ENCODE measurements around the gene TCN2. TPM values are rescaled to one million over a fixed set of nuclear protein-coding genes. Genes with fewer than 3 reads are reported as not detected.
A peak's percentile ranks its signal among the peaks of the same experiment; 100 is the strongest.

Gene TCN2
- total and polyA plus RNA-seq, 9 of the 15 experiments (the other 6 are each of a cell fraction or from before 2014, with no cell fraction given): 0.88 to 5.4 (median 1.7) TPM

DNA sequence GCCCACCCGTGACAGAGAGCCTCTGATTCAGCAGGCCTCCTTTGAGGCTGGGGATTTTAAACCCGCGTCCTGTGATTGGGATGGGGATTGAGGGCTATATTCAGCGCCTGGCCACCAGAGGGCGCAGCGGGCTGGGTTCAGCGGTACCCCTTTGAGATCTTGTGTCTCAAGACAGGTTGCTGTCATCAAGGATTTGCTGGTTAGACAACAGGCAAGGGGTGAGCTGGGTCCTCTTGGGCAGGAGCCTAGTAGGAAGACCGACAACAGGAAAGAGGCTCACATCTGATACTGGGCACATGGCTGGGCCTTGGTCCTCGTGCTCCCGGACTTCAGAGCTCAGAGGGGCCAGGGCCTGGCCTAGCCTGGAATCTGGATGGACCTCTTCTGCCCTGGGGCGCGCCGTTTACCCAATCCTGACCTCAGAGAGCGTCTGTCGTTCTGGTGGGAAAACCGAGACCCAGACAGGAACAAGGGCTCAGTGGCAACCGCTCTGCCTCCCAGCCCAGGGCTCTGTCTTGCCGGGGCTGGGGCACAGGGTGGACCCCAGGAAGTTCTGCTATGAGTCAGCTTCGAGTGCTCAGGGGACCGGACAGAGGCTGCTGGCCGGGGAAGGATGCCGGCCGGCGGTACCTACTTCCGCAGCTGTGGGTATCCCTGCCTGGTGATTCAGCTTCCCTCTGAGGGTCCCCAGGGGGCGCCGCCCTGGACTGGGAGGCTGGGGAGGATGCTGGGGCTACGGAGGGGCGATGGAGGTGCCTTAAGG, 27.7 kb downstream of the TCN2 start:
- H3K9me1 ChIP-seq (ENCODE audit: control insufficient read depth, insufficient read depth, low read length): no peaks in the 10 kb centered on the region
- peak overlapping the region; percentile 55 for H3K4me2 ChIP-seq (ENCODE audit: insufficient read depth, low read length)
- peak; percentile 88 for FAIRE-seq
- ChIA-PET CTCF (ENCODE audit: low intra/inter-chr PET ratio) (interaction anchor here (0.6 to 2.3 kb wide), 3 partner anchors 30 to 256 kb away, joined by 3 to 34 read pairs (median 3); no protein-coding TSS in a partner anchor), POLR2A (interaction anchor here (0.6 to 2.5 kb wide), 5 partner anchors 32 to 120 kb away, joined by 3 to 13 read pairs (median 4); no protein-coding TSS in a partner anchor)
- H3K36me3 ChIP-seq (ENCODE audit: control insufficient read depth, insufficient read depth, low read length): no peaks in the 10 kb centered on the region
- no peaks in the 10 kb centered on the region for H3K27me3 ChIP-seq (ENCODE audit: control insufficient read depth in 2 of 2, insufficient read depth in 2 of 2, low read length in 2 of 2)
- H3K4me3 ChIP-seq: no peak overlapping the region
- intact Hi-C loops (cut with micrococcal nuclease) (loop anchor here (1.0 kb wide), 1 partner anchor 121 kb away; no protein-coding TSS in a partner anchor), in situ Hi-C loops (cut with MboI) (loop anchor here (5.0 kb wide), 1 partner anchor 123 kb away; no protein-coding TSS in a partner anchor)
- DNase-seq (ENCODE audit: extremely low read depth in 1 of 4, low spot score in 3 of 4): peak; percentile 68 to 83 (median 77)
- ATAC-seq: peak; percentile 84
- no peaks in the 10 kb centered on the region for H4K20me1 ChIP-seq (replicated peaks; ENCODE audit: control insufficient read depth, insufficient read depth, low read length)
- no peaks in the 10 kb centered on the region for H3K9me3 ChIP-seq (replicated peaks; ENCODE audit: control insufficient read depth, insufficient read depth, low read depth, low read length)
- 14% methylated on average over 22 of the region's 29 CpGs for WGBS (ENCODE audit: insufficient coverage, low coverage, missing lambda C conversion rate)
- BruUV-seq (replicated peaks): no TSS peak
- no peaks in the 10 kb centered on the region for H3K79me2 ChIP-seq (ENCODE audit: control insufficient read depth, insufficient read depth, low read length)
- H3K4me1 ChIP-seq (replicated peaks in 1 of 2; ENCODE audit: control insufficient read depth in 2 of 2, insufficient read depth in 2 of 2, low read length in 2 of 2): peaks cover 5 to 28% of the 10 kb centered on the region in 2 experiments; a peak in 4 of 5 replicates
- H3K27ac ChIP-seq (ENCODE audit: extremely low read depth, low read depth, low read length): no peak overlapping the region
- no peak overlapping the region for H3K9ac ChIP-seq (ENCODE audit: insufficient read depth in 1 of 2, low read depth in 2 of 2, low read length in 2 of 2)
- H2AFZ ChIP-seq (ENCODE audit: low read depth, low read length): peak overlapping the region; percentile 80
- TF ChIP-seq NONO (IDR thresholded peaks at IDR 0.05; ENCODE audit: low read depth in 2 of 2, low read length in 1 of 2) (no peak), XRCC3 (IDR thresholded peaks at IDR 0.05) (no peak), SMC3 (conservative IDR thresholded peaks at IDR 0.05; ENCODE audit: insufficient read depth, low read depth, low read length) (peak; percentile 83), TAF7 (tag; IDR thresholded peaks at IDR 0.05) (no peak), MXI1 (IDR thresholded peaks at IDR 0.05; ENCODE audit: low read depth, low read length) (no peak), KDM4B (IDR thresholded peaks at IDR 0.05; ENCODE audit: borderline replicate concordance in 2 of 2, low read depth in 1 of 2) (no peak), POLR2B (IDR thresholded peaks at IDR 0.05; ENCODE audit: low read depth, partially characterized antibody) (no peak), EP400 (IDR thresholded peaks at IDR 0.05) (no peak), MTA3 (IDR thresholded peaks at IDR 0.05; ENCODE audit: borderline replicate concordance) (0 out of 2 replicates have a peak, but pooled peaks have one; percentile 21), ZBTB7A (IDR thresholded peaks at IDR 0.05; ENCODE audit: borderline replicate concordance, control insufficient read depth, low read depth, low read length) (peak; percentile 47; the same call in 1 of the 2 replicates), CBFB (CRISPR knock-in tag; IDR thresholded peaks at IDR 0.05) (no peak), ZZZ3 (IDR thresholded peaks at IDR 0.05) (no peak)
- TF ChIP-seq, protein P1, sequence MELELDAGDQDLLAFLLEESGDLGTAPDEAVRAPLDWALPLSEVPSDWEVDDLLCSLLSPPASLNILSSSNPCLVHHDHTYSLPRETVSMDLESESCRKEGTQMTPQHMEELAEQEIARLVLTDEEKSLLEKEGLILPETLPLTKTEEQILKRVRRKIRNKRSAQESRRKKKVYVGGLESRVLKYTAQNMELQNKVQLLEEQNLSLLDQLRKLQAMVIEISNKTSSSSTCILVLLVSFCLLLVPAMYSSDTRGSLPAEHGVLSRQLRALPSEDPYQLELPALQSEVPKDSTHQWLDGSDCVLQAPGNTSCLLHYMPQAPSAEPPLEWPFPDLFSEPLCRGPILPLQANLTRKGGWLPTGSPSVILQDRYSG (tag; conservative IDR thresholded peaks at IDR 0.05; ENCODE audit: low read depth): no peak
- TF ChIP-seq, protein P2, sequence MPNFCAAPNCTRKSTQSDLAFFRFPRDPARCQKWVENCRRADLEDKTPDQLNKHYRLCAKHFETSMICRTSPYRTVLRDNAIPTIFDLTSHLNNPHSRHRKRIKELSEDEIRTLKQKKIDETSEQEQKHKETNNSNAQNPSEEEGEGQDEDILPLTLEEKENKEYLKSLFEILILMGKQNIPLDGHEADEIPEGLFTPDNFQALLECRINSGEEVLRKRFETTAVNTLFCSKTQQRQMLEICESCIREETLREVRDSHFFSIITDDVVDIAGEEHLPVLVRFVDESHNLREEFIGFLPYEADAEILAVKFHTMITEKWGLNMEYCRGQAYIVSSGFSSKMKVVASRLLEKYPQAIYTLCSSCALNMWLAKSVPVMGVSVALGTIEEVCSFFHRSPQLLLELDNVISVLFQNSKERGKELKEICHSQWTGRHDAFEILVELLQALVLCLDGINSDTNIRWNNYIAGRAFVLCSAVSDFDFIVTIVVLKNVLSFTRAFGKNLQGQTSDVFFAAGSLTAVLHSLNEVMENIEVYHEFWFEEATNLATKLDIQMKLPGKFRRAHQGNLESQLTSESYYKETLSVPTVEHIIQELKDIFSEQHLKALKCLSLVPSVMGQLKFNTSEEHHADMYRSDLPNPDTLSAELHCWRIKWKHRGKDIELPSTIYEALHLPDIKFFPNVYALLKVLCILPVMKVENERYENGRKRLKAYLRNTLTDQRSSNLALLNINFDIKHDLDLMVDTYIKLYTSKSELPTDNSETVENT (CRISPR knock-in tag; IDR thresholded peaks at IDR 0.05): no peak
- TF ChIP-seq, protein P3, sequence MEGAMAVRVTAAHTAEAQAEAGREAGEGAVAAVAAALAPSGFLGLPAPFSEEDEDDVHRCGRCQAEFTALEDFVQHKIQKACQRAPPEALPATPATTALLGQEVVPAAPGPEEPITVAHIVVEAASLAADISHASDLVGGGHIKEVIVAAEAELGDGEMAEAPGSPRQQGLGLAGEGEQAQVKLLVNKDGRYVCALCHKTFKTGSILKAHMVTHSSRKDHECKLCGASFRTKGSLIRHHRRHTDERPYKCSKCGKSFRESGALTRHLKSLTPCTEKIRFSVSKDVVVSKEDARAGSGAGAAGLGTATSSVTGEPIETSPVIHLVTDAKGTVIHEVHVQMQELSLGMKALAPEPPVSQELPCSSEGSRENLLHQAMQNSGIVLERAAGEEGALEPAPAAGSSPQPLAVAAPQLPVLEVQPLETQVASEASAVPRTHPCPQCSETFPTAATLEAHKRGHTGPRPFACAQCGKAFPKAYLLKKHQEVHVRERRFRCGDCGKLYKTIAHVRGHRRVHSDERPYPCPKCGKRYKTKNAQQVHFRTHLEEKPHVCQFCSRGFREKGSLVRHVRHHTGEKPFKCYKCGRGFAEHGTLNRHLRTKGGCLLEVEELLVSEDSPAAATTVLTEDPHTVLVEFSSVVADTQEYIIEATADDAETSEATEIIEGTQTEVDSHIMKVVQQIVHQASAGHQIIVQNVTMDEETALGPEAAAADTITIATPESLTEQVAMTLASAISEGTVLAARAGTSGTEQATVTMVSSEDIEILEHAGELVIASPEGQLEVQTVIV (CRISPR knock-in tag; IDR thresholded peaks at IDR 0.05; ENCODE audit: borderline replicate concordance): no peak

Measured in K562 (cell line).